ENCODE measurements around the gene RBM26. TPM values are rescaled to one million over a fixed set of nuclear protein-coding genes. Genes with fewer than 3 reads are reported as not detected.
A peak's percentile ranks its signal among the peaks of the same experiment; 100 is the strongest.

RBM26 gene
- total RNA-seq, 1 donor = 50.5 TPM

- DNase-seq (ENCODE audit: low read depth) = no peak
- H3K4me3 ChIP-seq (ENCODE audit: low read depth, low read length) = no peak overlapping the region
- no peak for TF ChIP-seq CTCF (IDR thresholded peaks at IDR 0.05; ENCODE audit: insufficient read depth, low read depth, low read length)
Measured at GRCh38 chr13:79309690-79310089, 96.4 kb downstream of the RBM26 start.

- no peak for TF ChIP-seq CTCF (IDR thresholded peaks at IDR 0.05; ENCODE audit: insufficient read depth, low read depth, low read length)
- DNase-seq (ENCODE audit: low read depth) = peak; percentile 33
- no peak overlapping the region for H3K4me3 ChIP-seq (ENCODE audit: low read depth, low read length)
Measured at GRCh38 chr13:79307866-79308298, 98.2 kb downstream of the RBM26 start.

- peak; percentile 18 for DNase-seq (ENCODE audit: low read depth)
- no peak for TF ChIP-seq CTCF (IDR thresholded peaks at IDR 0.05; ENCODE audit: insufficient read depth, low read depth, low read length)
- no peak overlapping the region for H3K4me3 ChIP-seq (ENCODE audit: low read depth, low read length)
Measured at GRCh38 chr13:79307433-79307861, 98.6 kb downstream of the RBM26 start.

- no peak overlapping the region for H3K4me3 ChIP-seq (ENCODE audit: low read depth, low read length)
- TF ChIP-seq CTCF (IDR thresholded peaks at IDR 0.05; ENCODE audit: insufficient read depth, low read depth, low read length) = no peak
- DNase-seq (ENCODE audit: low read depth) = no peak
Measured at GRCh38 chr13:79306650-79307049, 99.4 kb downstream of the RBM26 start.

DNA sequence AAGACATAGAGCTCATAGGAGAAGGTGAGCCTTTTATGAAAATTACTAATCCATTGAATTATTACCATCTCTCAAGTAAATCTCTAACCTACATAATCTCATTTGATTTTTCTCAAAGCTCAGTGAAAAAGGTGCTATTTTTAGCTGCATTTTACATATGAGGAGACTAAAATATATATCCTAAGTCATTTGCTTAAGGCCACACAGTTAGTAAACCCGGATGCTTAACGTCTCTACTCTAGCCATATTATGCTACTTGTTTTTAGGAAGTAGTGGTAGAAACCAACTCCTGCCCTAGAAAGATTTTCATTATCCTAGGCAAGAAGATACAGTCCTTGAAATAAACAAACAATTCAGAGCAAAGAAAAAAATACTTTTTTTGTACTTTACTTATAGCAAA is 108.9 kb downstream of the RBM26 start:
- TF ChIP-seq CTCF (IDR thresholded peaks at IDR 0.05; ENCODE audit: insufficient read depth, low read depth, low read length) = no peak
- DNase-seq (ENCODE audit: low read depth) = no peak
- H3K4me3 ChIP-seq (ENCODE audit: low read depth, low read length) = no peak overlapping the region

DNA sequence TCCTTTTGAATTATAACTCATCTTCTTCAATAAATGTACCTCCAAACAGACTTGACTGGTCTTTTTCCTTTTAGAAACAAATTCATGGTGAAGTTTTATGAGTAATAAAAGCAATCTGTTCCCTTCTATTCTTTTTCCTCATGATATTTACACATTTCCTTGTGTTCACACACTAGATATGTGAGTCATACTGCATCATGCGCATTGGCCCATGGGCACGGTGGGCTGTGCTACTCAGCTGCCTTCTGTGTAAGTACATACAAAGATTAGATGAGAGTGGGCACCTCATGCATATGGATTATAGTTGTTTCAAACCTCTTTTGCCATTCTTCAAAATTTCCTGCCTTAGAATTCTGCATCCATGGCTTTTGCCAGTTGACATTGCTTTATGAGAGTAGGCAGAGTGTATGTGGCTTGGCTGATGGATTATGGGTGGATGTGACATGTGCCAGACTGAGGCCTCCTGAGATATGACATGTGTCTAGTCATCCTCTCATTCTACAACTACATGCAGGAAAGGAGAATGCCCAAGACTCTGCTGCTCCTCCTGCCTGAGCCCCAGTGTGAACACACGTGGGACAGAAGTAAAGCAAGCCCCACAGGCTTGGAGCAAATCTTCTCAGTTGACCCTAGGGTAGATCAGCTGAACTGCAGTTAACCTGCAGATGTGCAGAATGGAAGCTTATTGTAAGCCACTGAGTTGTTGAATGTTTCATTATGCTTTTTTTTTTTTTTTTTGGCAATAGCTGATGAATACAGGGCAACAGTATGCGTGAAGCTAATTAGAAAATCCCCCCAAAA is 109.9 kb downstream of the RBM26 start:
- TF ChIP-seq CTCF (IDR thresholded peaks at IDR 0.05; ENCODE audit: insufficient read depth, low read depth, low read length) = no peak
- H3K4me3 ChIP-seq (ENCODE audit: low read depth, low read length) = no peak overlapping the region
- no peak for DNase-seq (ENCODE audit: low read depth)

Data from fibroblast of villous mesenchyme (primary cell).